H9 (cell line): Measurements from ENCODE around the gene ADARB2. TPM values are rescaled to one million over a fixed set of nuclear protein-coding genes. Genes with fewer than 3 reads are reported as not detected.

Source experiments
- DNase-seq: peaks from one replicate; pipeline ENCODE4 v3.0.0-alpha.2; 2017
- H2AFZ ChIP-seq: one replicate; pipeline ENCODE4 v1.6.1; 2013; ENCODE audit warnings: mild to moderate bottlenecking, low read length, control low read depth, moderate library complexity
- H2AK5ac ChIP-seq: 2 replicates; pipeline ENCODE4 v1.6.1; 2013; ENCODE audit warnings: low read length, control low read depth, mixed read lengths; ENCODE audit not compliant: insufficient read length
- H2BK120ac ChIP-seq: one replicate; pipeline ENCODE4 v1.6.1; 2013; ENCODE audit warnings: low read depth, mild to moderate bottlenecking, low read length, control low read depth, inconsistent platforms; ENCODE audit not compliant: poor library complexity, severe bottlenecking
- H2BK12ac ChIP-seq: 2 replicates; pipeline ENCODE4 v1.6.1; 2013; ENCODE audit warnings: low read length, control low read depth, mixed read lengths, low read depth; ENCODE audit not compliant: insufficient read length
- H2BK15ac ChIP-seq: 2 replicates; pipeline ENCODE4 v1.6.1; 2013; ENCODE audit warnings: low read depth, low read length, control low read depth
- H2BK20ac ChIP-seq: one replicate; pipeline ENCODE4 v1.6.1; 2013; ENCODE audit warnings: low read depth, mild to moderate bottlenecking, low read length, control low read depth, inconsistent platforms; ENCODE audit not compliant: poor library complexity, severe bottlenecking
- H2BK5ac ChIP-seq: 2 replicates; pipeline ENCODE4 v1.6.1; 2013; ENCODE audit warnings: low read length, control low read depth, mixed read lengths; ENCODE audit not compliant: insufficient read length
- H3K14ac ChIP-seq: 2 replicates; pipeline ENCODE4 v1.6.1; 2013; ENCODE audit warnings: low read length, control low read depth; ENCODE audit not compliant: insufficient read depth
- H3K18ac ChIP-seq: 2 replicates; pipeline ENCODE4 v1.6.1; 2013; ENCODE audit warnings: low read depth, mild to moderate bottlenecking, mixed read lengths, low read length, control low read depth; ENCODE audit not compliant: insufficient read length
- H3K23ac ChIP-seq: 2 replicates; pipeline ENCODE4 v1.6.1; 2013; ENCODE audit warnings: low read length, control low read depth, mixed read lengths, low read depth; ENCODE audit not compliant: insufficient read length
- H3K23me2 ChIP-seq: 2 replicates; pipeline ENCODE4 v1.6.1; 2013; ENCODE audit warnings: low read depth, mild to moderate bottlenecking, mixed read lengths, low read length, control low read depth; ENCODE audit not compliant: insufficient read length, poor library complexity, severe bottlenecking
- H3K27ac ChIP-seq: 2 replicates; pipeline ENCODE4 v1.5.1; 2013; ENCODE audit warnings: low read length, control low read depth, mixed read lengths, low read depth; ENCODE audit not compliant: insufficient read length
- H3K27me3 ChIP-seq: 2 replicates; pipeline ENCODE4 v1.6.1; 2013; ENCODE audit warnings: low read length, control low read depth, inconsistent platforms; ENCODE audit not compliant: insufficient read depth
- H3K4ac ChIP-seq: 2 replicates; pipeline ENCODE4 v1.6.1; 2013; ENCODE audit warnings: low read depth, mild to moderate bottlenecking, control low read depth, inconsistent platforms, low read length, moderate library complexity
- H3K4me1 ChIP-seq: 2 replicates; pipeline ENCODE4 v1.6.1; 2013; ENCODE audit warnings: low read length, control low read depth, inconsistent platforms; ENCODE audit not compliant: insufficient read depth
- H3K4me2 ChIP-seq: 2 replicates; pipeline ENCODE4 v1.6.1; 2013; ENCODE audit warnings: low read length, control low read depth, mixed read lengths; ENCODE audit not compliant: insufficient read length, insufficient read depth
- H3K56ac ChIP-seq: 2 replicates; pipeline ENCODE4 v1.6.1; 2013; ENCODE audit warnings: low read depth, mild to moderate bottlenecking, mixed read lengths, low read length, control low read depth; ENCODE audit not compliant: insufficient read length
- H3K79me1 ChIP-seq: 2 replicates; pipeline ENCODE4 v1.6.1; 2013; ENCODE audit warnings: low read depth, mild to moderate bottlenecking, moderate library complexity, low read length, control low read depth, inconsistent platforms; ENCODE audit not compliant: insufficient read depth, poor library complexity, severe bottlenecking
- H3K79me2 ChIP-seq: 2 replicates; pipeline ENCODE4 v1.6.1; 2013; ENCODE audit warnings: low read length, control low read depth, inconsistent platforms; ENCODE audit not compliant: insufficient read depth
- H3K9ac ChIP-seq: 2 replicates; pipeline ENCODE4 v1.6.1; 2013; ENCODE audit warnings: low read length, control low read depth, mixed read lengths; ENCODE audit not compliant: insufficient read length; ENCODE audit errors: extremely low read depth
- H3K9me3 ChIP-seq: one replicate; pipeline ENCODE4 v1.6.1; 2013; ENCODE audit warnings: low read depth, low read length, inconsistent platforms; ENCODE audit not compliant: control insufficient read depth
- H3T11ph ChIP-seq: one replicate; pipeline ENCODE4 v1.6.1; 2013; ENCODE audit warnings: mild to moderate bottlenecking, low read length, control low read depth, inconsistent platforms
- H4K20me1 ChIP-seq: one replicate; pipeline ENCODE4 v1.6.1; 2013; ENCODE audit not compliant: control insufficient read depth, insufficient read length, insufficient read depth
- H4K5ac ChIP-seq: 2 replicates; pipeline ENCODE4 v1.6.1; 2013; ENCODE audit warnings: low read depth, mild to moderate bottlenecking, mixed read lengths, low read length, control low read depth; ENCODE audit not compliant: insufficient read length
- H4K8ac ChIP-seq: replicated peaks from 2 replicates; pipeline ENCODE4 v1.6.1; 2013; ENCODE audit warnings: low read length, control low read depth, mixed read lengths, low read depth; ENCODE audit not compliant: insufficient read length
- H4K91ac ChIP-seq: 2 replicates; pipeline ENCODE4 v1.6.1; 2013; ENCODE audit warnings: low read depth, mild to moderate bottlenecking, moderate library complexity, mixed read lengths, low read length, control low read depth; ENCODE audit not compliant: insufficient read length
- H3K27ac Mint-ChIP-seq, 3 experiments: 2 replicates in 2 of 3; 3 replicates in 1 of 3; pipeline ENCODE4 v1.8.0; 2020 to 2021; ENCODE audit warnings: mixed read lengths in 3 of 3, mild to moderate bottlenecking in 1 of 3, moderate library complexity in 1 of 3
- H3K27me3 Mint-ChIP-seq: 2 replicates; pipeline ENCODE4 v1.8.0; 2021; ENCODE audit warnings: low read depth, mild to moderate bottlenecking, moderate library complexity, mixed read lengths
- H3K36me3 Mint-ChIP-seq, 3 experiments: 2 replicates in 2 of 3; 3 replicates in 1 of 3; pipeline ENCODE4 v1.8.0; 2020 to 2021; ENCODE audit warnings: low read depth in 3 of 3, mixed read lengths in 3 of 3; ENCODE audit not compliant: insufficient read depth in 1 of 3
- H3K4me1 Mint-ChIP-seq, 2 experiments: 2 replicates each; pipeline ENCODE4 v1.8.0; 2020; ENCODE audit warnings: mixed read lengths in 2 of 2
- H3K4me3 Mint-ChIP-seq, 2 experiments: 2 replicates in 1 of 2; 3 replicates in 1 of 2; pipeline ENCODE4 v1.8.0; 2020 to 2021; ENCODE audit warnings: mild to moderate bottlenecking in 2 of 2, mixed read lengths in 2 of 2, moderate library complexity in 1 of 2
- H3K9me3 Mint-ChIP-seq, 2 experiments: 2 replicates in 1 of 2; 3 replicates in 1 of 2; pipeline ENCODE4 v1.8.0; 2020; ENCODE audit warnings: mild to moderate bottlenecking in 2 of 2, mixed read lengths in 2 of 2, moderate library complexity in 1 of 2
- CTCF ChIP-seq: fragments of 200-600 bp; sonication (generic); conservative IDR thresholded peaks from 3 replicates; pipeline ENCODE4 v1.8.0; 2021; ENCODE audit warnings: antibody characterized with exemption, mild to moderate bottlenecking
- WGBS: extraction: QIAGEN DNeasy Blood & Tissue Kit; methylation state at CpG from one replicate; pipeline ENCODE4 v1.1.7; 2013; ENCODE audit warnings: missing lambda C conversion rate, low lambda C conversion rate, mixed read lengths; ENCODE audit not compliant: insufficient read length; ENCODE audit errors: extremely low coverage; 5-methylcytosine and 5-hydroxymethylcytosine counted together
- total RNA-seq: library from RNA; stranded (reverse); gene quantifications from 2 replicates; pipeline ENCODE4 v1.2.1, GENCODE V29; 2021

Gene ADARB2
- total RNA-seq, 1 experiment from 2014 or later, result 0.87 TPM

DNA sequence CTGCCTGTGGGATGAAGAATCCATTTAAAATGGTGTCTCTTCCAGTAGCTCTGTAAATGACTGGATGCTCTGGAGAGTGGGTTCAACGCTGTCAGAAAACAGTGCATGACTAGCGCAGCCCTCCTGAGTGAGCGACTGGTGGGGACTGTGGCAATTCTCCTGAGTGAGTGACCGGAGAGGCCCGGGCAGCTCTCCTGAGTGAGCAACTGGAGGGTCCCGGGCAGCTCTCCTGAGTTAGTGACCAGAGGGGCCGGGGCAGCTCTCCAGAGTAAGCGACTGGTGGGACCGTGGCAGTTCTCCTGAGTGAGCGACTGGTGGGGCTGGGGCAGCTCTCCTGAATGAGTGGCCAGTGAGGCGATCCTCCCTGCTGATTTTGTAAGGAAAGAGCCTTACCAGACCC, 595.6 kb downstream of the ADARB2 start:
- no peak overlapping the region for H3K4me2 ChIP-seq
- no peak overlapping the region for H3K18ac ChIP-seq
- no peak overlapping the region for H2BK120ac ChIP-seq
- peaks cover 4% of the 10 kb centered on the region in 2 experiments; a peak in 1 of 4 replicates for H3K4me1 Mint-ChIP-seq
- no peak overlapping the region for H2BK5ac ChIP-seq
- H4K8ac ChIP-seq, result no peak overlapping the region
- no peak overlapping the region for H3K56ac ChIP-seq
- peaks cover 6 to 9% of the 10 kb centered on the region in 2 experiments; a peak in 4 of 5 replicates for H3K9me3 Mint-ChIP-seq
- H2BK12ac ChIP-seq, result no peak overlapping the region
- WGBS, result no CpG with 5 or more reads among the region's 11 CpGs
- H3K4ac ChIP-seq, result no peak overlapping the region
- H3K4me1 ChIP-seq, result no peaks in the 10 kb centered on the region
- no peak for DNase-seq
- no peaks in the 10 kb centered on the region for H3K9me3 ChIP-seq
- no peak overlapping the region for H3T11ph ChIP-seq
- no peak overlapping the region for H3K4me3 Mint-ChIP-seq
- H2AK5ac ChIP-seq, result no peak overlapping the region
- no peaks in the 10 kb centered on the region for H3K27me3 ChIP-seq
- no peaks in the 10 kb centered on the region for H3K79me1 ChIP-seq
- no peaks in the 10 kb centered on the region for H3K27me3 Mint-ChIP-seq
- no peak overlapping the region for H3K27ac ChIP-seq
- no peak overlapping the region for H4K91ac ChIP-seq
- H2BK20ac ChIP-seq, result no peak overlapping the region
- no peak overlapping the region for H3K14ac ChIP-seq
- peaks cover 0 to 6% (median 1%) of the 10 kb centered on the region in 3 experiments; a peak in 3 of 7 replicates for H3K36me3 Mint-ChIP-seq
- TF ChIP-seq CTCF, result no peak
- H3K27ac Mint-ChIP-seq, result no peak overlapping the region
- no peak overlapping the region for H3K23ac ChIP-seq
- no peak overlapping the region for H3K9ac ChIP-seq
- no peaks in the 10 kb centered on the region for H3K23me2 ChIP-seq
- no peak overlapping the region for H2AFZ ChIP-seq
- no peak overlapping the region for H4K5ac ChIP-seq
- no peak overlapping the region for H2BK15ac ChIP-seq
- H3K79me2 ChIP-seq, result no peaks in the 10 kb centered on the region
- no peaks in the 10 kb centered on the region for H4K20me1 ChIP-seq
